HG03097 (cell line): Measurements from ENCODE around the gene ALDH1A3.

Experiments used
- ATAC-seq: cut with Tn5 transposase; IDR thresholded peaks from one replicate; pipeline ENCODE4 v1.9.1; 2021; ENCODE audit not compliant: unreplicated experiment, low FRiP score

The ALDH1A3 gene

DNA sequence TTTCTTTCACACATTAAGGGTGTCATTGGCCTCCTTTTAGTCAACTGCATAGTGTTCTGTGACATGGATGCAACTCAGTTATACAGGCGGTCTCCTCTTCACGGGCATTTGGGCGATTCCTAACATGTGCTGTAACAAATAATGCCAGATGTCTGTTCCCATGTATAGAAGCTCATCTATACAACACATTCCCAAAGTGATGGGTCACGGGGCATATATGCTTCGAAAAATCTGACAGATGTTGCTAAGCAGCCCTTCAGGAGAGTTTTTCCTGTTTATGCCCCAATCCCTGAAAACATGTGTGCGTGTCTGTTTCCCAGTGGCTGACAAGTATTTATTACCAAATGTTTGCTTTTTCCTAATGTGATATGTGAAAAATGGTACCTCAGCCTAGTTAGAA lies 65.4 kb downstream of the ALDH1A3 start:
- ATAC-seq: no peak

DNA sequence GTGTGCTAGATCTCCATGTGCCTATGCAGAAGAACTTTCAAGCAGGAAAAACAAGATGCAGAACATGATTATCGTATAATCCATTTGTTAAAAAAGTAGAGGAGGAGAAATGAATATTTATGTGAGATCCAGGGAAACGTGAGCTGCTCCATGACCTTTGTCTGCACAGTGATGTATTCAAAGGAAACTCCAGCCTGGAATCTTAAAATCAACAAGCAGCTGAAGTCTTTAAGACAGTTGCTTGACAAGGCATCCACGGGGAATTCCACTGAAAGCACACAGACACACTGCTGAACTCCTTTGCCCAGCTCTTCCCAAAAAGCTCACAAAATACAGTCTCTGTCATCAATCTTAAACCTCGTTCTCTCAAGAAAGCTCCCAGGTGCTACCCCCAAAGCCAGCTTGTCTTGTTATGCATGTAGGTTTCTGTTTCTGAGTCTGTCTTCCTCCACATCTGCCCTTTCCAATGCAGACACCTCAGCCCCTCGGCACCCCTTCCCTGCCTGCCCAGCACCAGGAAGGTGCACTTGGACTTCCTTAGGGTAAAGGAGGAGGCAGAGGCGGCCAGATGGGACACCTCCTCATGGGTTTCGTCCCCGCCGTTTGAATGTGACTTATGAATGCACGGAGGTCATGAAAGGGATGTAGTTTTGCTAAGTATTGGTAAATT lies 68.3 kb downstream of the ALDH1A3 start:
- no peak for ATAC-seq

DNA sequence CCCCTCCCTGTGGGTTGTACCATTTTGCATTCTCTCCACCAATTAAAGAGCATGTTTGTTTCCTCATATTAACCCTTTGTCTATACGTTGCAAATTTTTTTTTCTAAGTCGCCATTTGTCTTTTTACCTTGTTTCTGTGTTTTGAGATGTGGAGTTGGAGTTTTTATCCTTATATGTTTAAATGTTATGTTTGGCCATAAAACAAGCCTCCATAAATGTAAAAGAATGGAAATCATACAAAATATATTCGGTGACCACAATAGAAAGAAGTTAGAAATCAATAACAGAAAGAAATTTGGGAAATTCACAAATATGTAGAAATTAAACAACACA lies 68.8 kb downstream of the ALDH1A3 start:
- ATAC-seq: no peak

DNA sequence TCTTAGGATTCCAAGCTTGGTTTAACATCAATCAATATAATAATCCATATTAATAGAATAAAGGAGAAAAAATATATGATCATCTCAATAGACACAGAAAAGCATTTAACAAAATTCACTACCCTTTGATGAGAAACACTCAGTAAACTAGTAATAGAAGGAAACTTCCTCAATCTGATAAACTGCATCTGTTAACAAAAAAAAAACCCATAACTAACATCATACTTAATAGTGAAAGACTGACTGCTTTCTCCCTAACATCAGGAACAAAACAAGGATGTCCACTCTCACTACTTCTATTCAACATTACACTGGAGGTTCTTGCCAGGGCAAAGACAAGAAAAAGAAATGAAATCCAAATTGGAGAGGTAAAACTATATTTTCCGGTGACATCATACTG lies 70.1 kb downstream of the ALDH1A3 start:
- ATAC-seq: no peak

DNA sequence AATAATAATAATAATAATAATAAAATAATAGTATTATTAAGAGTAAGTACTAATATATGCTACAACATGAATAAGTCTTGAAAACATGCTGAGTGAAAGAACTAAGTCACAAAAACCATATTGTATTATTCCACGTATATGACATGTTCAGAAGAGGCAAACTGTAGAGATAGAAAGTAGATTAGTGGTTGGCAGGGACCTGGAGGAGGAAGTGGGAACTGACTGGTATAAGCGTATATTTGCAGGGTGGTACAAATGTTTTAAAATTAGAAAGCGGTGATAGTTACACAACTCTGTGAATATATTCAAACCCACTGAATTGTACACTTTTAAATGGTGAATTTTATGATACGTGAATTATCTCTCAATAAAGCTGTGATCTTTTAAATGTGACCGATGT lies 72.3 kb downstream of the ALDH1A3 start:
- ATAC-seq: no peak

DNA sequence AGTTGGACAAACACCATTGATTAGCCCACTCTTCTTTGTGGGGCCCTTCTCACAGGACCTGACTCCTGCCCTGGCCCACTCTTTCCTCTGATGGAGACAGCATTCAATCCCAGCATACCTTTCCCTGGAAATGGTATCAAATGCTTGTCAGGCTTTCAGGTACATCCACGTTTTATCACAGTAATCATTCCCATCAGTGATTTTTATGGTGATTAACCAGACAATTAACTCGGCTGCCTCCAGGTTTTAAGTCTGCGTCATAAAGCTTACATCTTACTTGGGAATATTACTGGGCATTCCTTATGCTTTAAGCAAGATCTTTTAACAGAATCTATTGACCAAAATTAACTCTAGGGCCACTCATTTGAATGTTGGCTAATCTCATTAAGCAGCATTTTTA lies 72.9 kb downstream of the ALDH1A3 start:
- ATAC-seq: no peak

DNA sequence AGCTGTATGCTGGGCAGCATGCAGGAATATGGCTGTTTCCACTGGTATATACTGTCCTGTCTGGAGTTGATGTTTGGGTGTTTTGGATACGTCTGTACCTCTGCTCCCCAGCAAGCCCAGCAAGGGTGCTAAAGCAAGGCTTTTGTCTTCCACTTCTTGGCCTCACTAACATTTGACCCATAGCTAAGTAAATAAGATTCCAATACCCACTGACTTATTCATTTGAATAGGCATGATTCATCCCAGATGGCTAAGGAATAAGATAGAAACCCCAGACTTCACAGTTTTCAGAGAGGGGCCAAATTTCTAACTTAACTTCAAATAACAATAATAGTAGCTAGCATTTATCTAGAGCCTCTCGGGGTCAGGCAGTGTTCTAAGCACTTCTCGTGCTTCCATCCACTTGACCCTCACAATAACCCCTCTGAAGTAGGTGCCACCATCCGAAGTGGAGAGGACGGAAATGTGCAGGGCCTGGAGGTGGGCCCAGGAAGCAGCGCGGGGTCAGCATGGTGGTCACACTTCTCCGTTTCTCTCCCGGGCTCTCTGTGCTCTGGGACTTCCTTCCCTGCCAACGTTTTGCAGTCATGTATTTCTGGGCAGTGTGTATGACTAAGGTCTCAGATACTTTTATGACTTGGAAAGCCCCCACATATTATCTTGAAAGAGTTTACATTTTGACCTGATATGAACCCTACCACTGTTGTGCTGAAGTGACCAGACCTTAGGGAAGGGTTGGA lies 78.9 kb downstream of the ALDH1A3 start:
- no peak for ATAC-seq

DNA sequence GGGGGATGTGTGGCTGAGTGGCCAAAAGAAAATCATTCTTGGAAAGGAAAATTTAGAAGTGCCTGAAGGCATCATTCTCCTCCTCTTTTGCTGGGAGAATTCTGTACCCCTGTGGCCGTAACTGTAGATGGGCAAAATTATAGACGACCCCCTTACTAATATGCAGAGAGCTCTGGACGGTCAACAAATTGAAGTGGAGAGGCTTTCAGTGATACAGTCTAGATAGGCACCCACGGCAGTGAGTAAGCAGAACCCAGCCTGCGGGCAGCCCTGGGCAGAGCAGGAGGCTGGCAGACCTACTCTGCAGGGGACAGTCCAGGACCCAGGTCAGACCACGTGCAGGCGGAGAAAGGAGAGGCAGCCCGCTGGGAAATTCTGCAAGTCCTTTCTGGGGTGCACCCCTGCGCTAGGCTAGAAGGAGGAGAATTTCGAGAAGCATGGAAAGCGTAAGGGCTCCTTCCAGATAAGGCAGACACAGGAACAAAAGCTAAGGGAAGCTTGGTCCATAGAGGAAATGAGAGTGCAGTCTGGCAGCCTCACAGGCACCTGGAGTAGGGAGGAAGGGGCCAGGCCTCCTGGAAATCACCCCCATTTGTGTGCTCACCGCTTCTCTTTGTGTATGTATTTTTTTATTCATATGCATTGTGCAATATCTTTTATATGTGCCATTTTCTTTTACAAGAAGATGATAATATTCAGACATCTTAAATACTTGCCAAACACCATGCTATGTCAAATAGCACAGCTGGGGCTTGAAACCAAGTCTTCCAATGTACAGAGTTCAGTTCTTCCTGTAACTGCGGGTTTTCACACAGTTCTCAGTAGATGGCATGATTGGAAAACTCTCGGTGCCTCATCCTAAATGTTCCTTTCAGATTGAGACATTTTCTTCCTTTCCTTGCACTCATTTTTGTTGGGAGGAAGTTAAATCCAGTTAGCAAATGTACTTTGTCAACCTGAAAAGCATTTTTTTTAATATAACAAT lies 79.7 kb downstream of the ALDH1A3 start:
- ATAC-seq: no peak
